A549 (cell line): Measurements from ENCODE around the gene PCNX1.

ENCODE experiments used
- CBX8 ChIP-seq: fragments of 200-600 bp; sonication (generic); IDR thresholded peaks from 2 replicates; pipeline ENCODE4 v1.6.1; 2016
- POLR2AphosphoS2 ChIP-seq: conservative IDR thresholded peaks from 2 replicates; pipeline ENCODE4 v1.6.1; 2012; ENCODE audit warnings: low read length, improper control_type of control experiment, inconsistent platforms
- TF ChIP-seq, protein P1 (sequence below): fragments of >200 bp; sonication (Bioruptor Twin); formaldehyde crosslinking; IDR thresholded peaks from 3 replicates; pipeline ENCODE4 v1.5.1; 2016
- TF ChIP-seq, protein P2 (sequence below): IDR thresholded peaks from 2 replicates; pipeline ENCODE4 v1.6.1; 2012

DNA sequence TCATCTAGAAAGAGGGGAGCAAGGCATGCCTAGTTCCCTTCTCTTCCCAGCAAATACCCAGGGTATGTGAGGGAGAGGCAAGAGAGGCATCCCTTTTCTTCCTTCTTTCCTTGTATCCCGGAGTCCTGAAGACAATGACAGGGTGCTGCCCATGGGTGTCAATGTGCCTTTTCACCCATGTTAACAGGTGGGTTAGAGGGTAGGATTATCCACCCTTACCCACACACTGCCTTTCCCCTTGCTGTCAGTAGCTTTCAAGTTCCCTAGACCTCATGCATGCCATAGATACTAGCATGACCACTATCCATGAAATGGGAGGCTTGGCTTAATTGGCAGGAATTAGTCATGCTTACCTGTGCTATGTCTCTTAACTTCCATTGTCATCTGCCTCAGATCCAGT lies 36.3 kb upstream of the PCNX1 start:
- TF ChIP-seq, protein P1, sequence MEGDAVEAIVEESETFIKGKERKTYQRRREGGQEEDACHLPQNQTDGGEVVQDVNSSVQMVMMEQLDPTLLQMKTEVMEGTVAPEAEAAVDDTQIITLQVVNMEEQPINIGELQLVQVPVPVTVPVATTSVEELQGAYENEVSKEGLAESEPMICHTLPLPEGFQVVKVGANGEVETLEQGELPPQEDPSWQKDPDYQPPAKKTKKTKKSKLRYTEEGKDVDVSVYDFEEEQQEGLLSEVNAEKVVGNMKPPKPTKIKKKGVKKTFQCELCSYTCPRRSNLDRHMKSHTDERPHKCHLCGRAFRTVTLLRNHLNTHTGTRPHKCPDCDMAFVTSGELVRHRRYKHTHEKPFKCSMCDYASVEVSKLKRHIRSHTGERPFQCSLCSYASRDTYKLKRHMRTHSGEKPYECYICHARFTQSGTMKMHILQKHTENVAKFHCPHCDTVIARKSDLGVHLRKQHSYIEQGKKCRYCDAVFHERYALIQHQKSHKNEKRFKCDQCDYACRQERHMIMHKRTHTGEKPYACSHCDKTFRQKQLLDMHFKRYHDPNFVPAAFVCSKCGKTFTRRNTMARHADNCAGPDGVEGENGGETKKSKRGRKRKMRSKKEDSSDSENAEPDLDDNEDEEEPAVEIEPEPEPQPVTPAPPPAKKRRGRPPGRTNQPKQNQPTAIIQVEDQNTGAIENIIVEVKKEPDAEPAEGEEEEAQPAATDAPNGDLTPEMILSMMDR: no peak
- TF ChIP-seq POLR2AphosphoS2: no peak
- TF ChIP-seq, protein P2, sequence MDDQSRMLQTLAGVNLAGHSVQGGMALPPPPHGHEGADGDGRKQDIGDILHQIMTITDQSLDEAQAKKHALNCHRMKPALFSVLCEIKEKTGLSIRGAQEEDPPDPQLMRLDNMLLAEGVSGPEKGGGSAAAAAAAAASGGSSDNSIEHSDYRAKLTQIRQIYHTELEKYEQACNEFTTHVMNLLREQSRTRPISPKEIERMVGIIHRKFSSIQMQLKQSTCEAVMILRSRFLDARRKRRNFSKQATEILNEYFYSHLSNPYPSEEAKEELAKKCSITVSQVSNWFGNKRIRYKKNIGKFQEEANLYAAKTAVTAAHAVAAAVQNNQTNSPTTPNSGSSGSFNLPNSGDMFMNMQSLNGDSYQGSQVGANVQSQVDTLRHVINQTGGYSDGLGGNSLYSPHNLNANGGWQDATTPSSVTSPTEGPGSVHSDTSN: no peak
- no peak for TF ChIP-seq CBX8
